Activated CD8-positive, alpha-beta memory T cell treated with anti-CD3 and anti-CD28 coated beads for 36 hours (primary cell): ENCODE data around the gene KDM2A. TPM values are rescaled to one million over a fixed set of nuclear protein-coding genes. Genes with fewer than 3 reads are reported as not detected.
"Not testable (repeated sequence)": the region's sequence is repeated elsewhere in the genome, so short reads cannot be mapped to it uniquely, and the experiment has no call there.

Experiments used
- CTCF ChIA-PET: fragments of 350-600 bp; sonication (Branson Sonifier 250); formaldehyde crosslinking; loops from one replicate; lab custom pipeline; 2021; ENCODE audit warnings: antibody characterized with exemption; lab: Charles Lee
- POLR2A ChIA-PET: fragments of 350-600 bp; sonication (Branson Sonifier 250); formaldehyde crosslinking; loops from one replicate; lab custom pipeline; 2021; ENCODE audit warnings: antibody characterized with exemption; lab: Charles Lee
- total RNA-seq, 2 experiments: library from RNA; stranded (reverse); gene quantifications; one replicate each; pipeline ENCODE4 v1.2.3, GENCODE V29; 2021

The KDM2A gene
- total RNA-seq, 2 experiments from 2014 or later = 85.3 to 87.6 TPM

DNA sequence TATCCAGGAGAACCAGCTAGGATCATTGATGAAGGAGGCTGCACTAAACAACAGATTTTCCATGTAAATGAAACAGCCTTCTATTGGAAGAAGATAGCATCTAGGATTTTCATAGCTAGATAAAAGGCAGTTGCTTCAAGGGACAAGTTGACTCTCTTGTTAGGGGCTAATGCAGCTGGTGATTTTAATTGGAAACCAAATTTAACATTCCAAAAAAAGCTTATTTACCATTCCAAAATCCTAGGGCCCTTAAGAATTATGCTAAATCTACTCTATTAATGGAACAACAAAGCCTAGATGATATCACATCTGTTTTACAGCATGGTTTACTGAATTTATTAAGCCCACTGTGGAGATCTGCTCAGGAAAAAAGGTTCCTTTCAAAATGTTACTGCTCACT lies 80.7 kb downstream of the KDM2A start:
- POLR2A ChIA-PET = no interaction called here
- CTCF ChIA-PET = interaction anchor here (0.6 kb wide), 1 partner anchor 248 kb away, joined by 3 read pairs; no protein-coding TSS in a partner anchor

- ChIA-PET CTCF (interaction anchor here (0.6 kb wide), 2 partner anchors 245 to 653 kb away, joined by 3 read pairs; no protein-coding TSS in a partner anchor), POLR2A (no interaction called here)
Observed at GRCh38 chr11:67202028-67202427, 83.0 kb downstream of the KDM2A start.

DNA sequence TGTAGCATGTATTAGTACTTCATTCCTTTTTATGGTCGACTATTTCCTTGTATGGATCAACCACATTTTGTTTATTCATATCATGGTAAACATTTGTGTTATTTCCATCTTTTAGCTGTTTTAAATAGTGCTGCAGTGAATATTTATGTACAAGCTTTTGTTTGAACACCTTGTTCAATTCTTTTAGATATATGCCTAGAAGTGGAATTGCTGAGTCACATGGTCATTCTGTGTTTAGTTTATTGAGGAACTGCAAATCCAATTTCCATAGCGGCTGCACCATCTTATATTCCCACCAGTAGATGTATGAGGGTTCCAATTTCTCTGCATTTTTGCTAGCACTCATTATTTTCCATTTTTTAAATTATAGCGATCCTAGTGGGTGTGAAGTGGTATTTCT lies 85.8 kb downstream of the KDM2A start:
- POLR2A ChIA-PET = no interaction called here
- CTCF ChIA-PET = interaction anchor here (1.0 kb wide), 1 partner anchor 10 kb away, joined by 3 read pairs; no protein-coding TSS in a partner anchor

DNA sequence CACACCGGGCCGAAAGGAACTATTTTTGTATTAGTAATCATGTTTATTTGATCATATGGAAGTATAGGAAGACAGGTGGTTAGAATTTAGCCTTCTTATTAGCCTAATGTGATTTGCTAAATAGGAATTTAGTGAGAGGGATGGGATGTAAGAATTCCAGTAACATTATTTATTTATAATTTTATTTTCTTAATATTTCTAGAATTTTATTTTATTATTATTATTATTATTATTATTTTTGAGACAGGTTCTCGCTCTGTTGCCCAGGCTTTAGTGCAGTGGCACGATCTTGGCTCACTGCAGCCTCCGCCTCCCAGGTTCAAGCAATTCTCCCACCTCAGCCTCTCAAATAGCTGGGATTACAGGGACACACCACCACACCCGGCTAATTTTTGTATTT lies 90.2 kb downstream of the KDM2A start:
- POLR2A ChIA-PET, CTCF ChIA-PET: not testable (repeated sequence)

GRCh38 chr11:67211656-67212436 lies 92.8 kb downstream of the KDM2A start:
- POLR2A ChIA-PET = no interaction called here
- CTCF ChIA-PET = interaction anchor here (1.1 kb wide), 1 partner anchor 23 kb away, joined by 3 read pairs; no protein-coding TSS in a partner anchor

DNA sequence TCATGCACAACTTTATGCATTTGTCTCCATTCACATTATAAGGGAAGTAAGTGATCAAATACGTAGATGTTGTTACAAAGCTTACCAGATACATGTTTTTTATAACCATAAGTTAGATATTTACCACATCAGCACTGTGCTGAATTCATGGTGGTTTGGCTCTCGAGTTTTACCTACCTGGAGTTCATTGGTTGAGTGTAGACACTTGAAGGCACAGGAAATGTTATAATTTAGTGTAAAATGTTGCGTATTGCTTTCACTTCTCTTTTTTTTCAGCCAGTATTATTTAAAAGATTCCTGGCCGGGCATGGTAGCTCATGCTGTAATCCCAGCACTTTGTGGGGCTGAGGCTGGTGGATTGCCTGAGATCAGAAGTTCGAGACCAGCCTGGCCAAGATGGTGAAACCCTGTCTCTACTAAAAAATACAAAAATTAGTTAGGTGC lies 94.1 kb downstream of the KDM2A start:
- ChIA-PET CTCF (interaction anchor here (0.7 kb wide), 1 partner anchor 236 kb away, joined by 3 read pairs; no protein-coding TSS in a partner anchor), POLR2A (no interaction called here)

- CTCF ChIA-PET = interaction anchor here (0.7 kb wide), 1 partner anchor 40 kb away, joined by 3 read pairs; no protein-coding TSS in a partner anchor
Observed at GRCh38 chr11:67227726-67228125, 108.7 kb downstream of the KDM2A start.

GRCh38 chr11:67230406-67230805 lies 111.3 kb downstream of the KDM2A start:
- ChIA-PET POLR2A (interaction anchor here (0.5 to 0.9 kb wide), 2 partner anchors 9 to 567 kb away, joined by 3 to 4 read pairs; no protein-coding TSS in a partner anchor), CTCF (interaction anchor here (1.2 kb wide), 1 partner anchor 9 kb away, joined by 3 read pairs; no protein-coding TSS in a partner anchor)

More at GRCh38 chr11:67227726-67228125, 108.7 kb downstream of the KDM2A start:
- POLR2A ChIA-PET = interaction anchor here (0.8 kb wide), 1 partner anchor 1300 kb away, joined by 4 read pairs; no protein-coding TSS in a partner anchor

GRCh38 chr11:67230886-67231285 lies 111.8 kb downstream of the KDM2A start:
- ChIA-PET CTCF (interaction anchor here (1.2 kb wide), 1 partner anchor 9 kb away, joined by 3 read pairs; no protein-coding TSS in a partner anchor), POLR2A (interaction anchor here (0.5 kb wide), 1 partner anchor 567 kb away, joined by 4 read pairs; no protein-coding TSS in a partner anchor)

DNA sequence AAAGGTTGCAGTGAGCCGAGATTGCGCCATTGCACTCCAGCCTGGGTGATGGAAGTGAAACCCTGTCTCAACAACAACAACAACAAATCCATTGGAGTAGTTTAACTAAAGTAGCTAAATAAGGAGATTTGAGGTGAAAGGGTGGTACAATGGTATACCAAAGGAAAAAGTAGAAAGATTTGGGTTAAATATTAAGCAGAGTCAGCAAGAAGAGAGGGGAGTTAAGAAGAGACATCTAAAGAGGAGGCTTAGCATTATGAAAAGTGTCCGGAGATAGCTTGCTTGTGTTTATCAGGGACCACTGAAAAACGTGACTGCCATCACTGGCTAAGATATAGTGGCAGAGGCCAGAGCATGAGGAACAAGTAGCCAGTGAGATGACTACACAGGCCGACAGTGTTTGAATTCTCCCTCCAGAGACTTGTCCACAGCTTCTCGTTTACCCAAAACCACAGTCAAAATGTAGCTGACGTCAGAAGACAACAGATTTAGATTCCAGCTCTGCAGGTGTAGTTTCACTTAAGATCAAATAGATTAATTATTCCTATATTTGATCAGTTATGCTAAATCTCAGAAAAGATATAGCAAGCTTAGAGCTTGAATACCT lies 114.6 kb downstream of the KDM2A start:
- ChIA-PET CTCF (no interaction called here), POLR2A (interaction anchor here (0.6 kb wide), 1 partner anchor 588 kb away, joined by 5 read pairs; no protein-coding TSS in a partner anchor)

- CTCF ChIA-PET = interaction anchor here (1.0 kb wide), 1 partner anchor 24 kb away, joined by 3 read pairs; no protein-coding TSS in a partner anchor
- POLR2A ChIA-PET = not testable (repeated sequence)
Observed at GRCh38 chr11:67234571-67234970, 115.5 kb downstream of the KDM2A start.

DNA sequence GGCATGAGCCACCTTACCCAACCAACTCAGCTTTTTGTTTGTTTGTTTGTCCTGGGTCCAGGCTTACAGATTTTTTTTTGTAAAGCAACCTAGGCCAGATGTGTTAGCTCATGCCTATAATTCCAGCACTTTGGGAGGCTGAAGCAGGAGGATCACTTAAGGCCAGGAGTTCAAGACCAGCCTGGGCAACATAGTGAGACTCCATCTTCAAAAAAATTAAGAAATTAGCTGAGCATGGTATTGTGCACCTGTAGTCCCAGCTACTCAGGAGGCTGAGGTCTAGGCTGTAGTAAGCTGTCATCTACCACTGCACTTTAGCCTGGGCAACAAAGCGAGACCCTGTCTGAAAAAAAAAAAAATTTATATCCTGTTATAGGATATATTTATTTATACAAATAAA lies 118.5 kb downstream of the KDM2A start:
- POLR2A ChIA-PET = interaction anchor here (0.6 kb wide), 1 partner anchor 509 kb away, joined by 3 read pairs; no protein-coding TSS in a partner anchor
- CTCF ChIA-PET = no interaction called here

GRCh38 chr11:67238894-67239782 lies 120.1 kb downstream of the KDM2A start:
- ChIA-PET CTCF (interaction anchor here (0.8 to 3.1 kb wide), 6 partner anchors 9 to 157 kb away, joined by 3 to 15 read pairs (median 5); no protein-coding TSS in a partner anchor), POLR2A (interaction anchor here (0.6 to 2.8 kb wide), 12 partner anchors 9 to 246 kb away, joined by 3 to 16 read pairs (median 4); partner anchors contain the start of genes ANKRD13D and TBC1D10C)

DNA sequence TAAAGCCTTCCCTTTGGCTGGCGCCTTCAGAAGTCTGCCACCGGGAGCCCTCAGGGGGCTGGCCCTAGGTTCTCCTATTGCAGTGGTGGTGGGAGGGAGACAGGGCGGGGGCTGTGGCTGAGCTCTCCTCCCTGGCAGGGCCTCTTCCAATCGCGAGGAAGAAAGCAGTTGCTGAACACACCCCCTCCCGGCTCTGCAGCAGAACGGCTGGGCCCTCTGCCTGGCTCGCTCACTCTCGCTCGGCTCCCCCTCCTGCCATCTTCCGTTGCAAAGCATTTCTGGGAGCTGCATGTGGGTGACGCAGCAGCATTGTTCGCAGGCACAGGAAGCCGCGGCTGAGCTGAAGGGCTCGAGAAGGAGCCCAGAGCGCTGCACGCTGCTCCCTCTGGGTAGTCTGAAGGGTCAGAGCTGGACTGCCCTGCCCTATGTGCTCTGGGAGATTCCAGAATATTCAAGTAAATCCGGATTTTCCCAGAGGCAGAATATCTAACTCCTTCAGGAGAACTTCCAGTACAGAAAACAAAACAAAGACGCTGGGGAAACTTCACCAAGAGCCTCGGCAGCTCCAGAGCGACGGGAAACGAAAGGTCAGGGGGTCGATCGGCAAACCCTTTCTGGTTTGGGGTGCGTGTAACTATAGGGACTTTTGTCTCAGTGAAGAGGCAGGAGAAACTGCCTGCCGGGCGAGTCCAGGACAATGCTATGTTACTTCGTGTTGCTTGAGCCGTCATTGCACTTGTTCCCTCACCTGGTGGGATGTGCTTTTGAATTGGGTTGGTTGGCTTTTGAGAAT lies 120.9 kb downstream of the KDM2A start:
- ChIA-PET POLR2A (interaction anchor here (0.6 to 2.8 kb wide), 14 partner anchors 10 to 245 kb away, joined by 3 to 16 read pairs (median 4); partner anchors contain the start of genes ANKRD13D, SSH3 and TBC1D10C), CTCF (interaction anchor here (0.7 to 3.1 kb wide), 9 partner anchors 9 to 158 kb away, joined by 3 to 15 read pairs (median 4); no protein-coding TSS in a partner anchor)

GRCh38 chr11:67240576-67241389 lies 121.7 kb downstream of the KDM2A start:
- ChIA-PET CTCF (interaction anchor here (0.8 to 3.1 kb wide), 5 partner anchors 12 to 77 kb away, joined by 3 to 15 read pairs (median 6); no protein-coding TSS in a partner anchor), POLR2A (interaction anchor here (1.0 to 2.8 kb wide), 10 partner anchors 12 to 244 kb away, joined by 3 to 16 read pairs (median 4); partner anchors contain the start of genes SSH3 and TBC1D10C)

- CTCF ChIA-PET = interaction anchor here (1.0 kb wide), 1 partner anchor 21 kb away, joined by 4 read pairs; no protein-coding TSS in a partner anchor
Observed at GRCh38 chr11:67242548-67242947, 123.5 kb downstream of the KDM2A start.

More at GRCh38 chr11:67242548-67242947, 123.5 kb downstream of the KDM2A start:
- POLR2A ChIA-PET = no interaction called here
